ENCODE measurements around the gene AWAT2. TPM values are rescaled to one million over a fixed set of nuclear protein-coding genes. Genes with fewer than 3 reads are reported as not detected.

AWAT2 gene
- total RNA-seq, 1 experiment from 2014 or later: not detected

DNA sequence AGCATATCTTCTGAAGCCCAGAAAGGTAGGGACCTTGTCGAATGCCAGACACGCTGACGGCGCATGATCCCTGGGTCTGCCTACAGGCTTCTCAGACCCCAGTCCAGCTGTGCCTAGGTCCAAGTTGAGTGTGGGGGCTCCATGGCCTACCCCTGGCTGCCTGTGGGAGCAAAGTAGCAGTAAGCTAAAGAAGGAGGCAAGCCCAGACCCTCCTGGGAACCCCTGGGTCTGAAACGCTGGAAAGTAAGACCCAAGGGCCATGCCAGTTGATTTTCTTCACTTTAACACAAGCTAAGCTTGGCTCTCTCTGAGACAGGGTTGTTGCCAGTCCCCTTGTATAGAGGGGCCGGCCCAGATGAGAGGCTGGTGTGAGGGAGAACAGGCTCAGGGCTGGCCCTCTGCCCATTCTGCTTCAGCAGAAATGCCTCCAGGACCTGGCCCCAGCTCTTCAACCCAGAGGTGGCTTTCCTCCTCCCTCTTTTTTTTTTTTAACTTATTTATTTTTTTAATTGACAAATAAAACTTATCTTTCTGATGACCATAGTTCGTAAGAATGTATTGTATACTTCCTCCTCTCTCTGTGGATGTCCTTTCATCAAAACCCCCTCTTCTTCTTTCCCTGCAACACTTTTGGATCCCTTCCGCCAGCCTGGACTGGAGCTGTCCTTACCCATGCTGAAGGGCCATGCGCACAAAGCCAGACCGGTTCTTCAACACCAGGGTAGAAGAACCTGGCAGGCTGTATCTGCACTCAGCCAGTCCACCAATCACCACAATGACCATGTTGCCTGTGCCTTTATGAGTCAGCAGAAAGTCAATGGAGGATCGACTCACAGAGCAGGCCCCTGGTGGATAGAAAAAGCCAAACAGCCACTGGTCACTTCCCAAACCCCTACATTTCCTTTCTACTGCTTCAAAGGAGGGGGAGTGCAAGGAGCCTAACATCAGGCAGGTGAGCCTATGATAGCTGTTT, 7.1 kb downstream of the AWAT2 start:
- DNase-seq (ENCODE audit: extremely low read depth, low read depth): no peak

DNA sequence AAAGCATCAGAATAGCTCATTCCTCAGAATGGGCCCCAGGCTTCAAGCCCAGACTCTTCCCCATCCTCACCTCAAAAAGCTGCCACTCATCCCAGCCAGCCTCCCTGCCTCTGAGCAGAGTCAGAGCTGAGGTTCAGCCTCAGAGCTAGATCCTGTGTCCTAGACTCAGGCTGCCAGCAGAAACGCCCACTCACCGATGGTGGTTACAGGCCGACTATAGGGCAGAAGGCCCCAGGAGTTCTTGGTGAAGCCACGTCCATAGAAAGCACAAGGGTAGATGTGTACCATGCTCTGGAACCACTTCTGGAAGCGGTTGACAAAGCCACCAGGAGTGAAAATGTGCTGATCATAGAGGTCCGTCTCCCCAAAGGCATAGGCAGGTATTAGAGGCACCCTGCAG, 7.7 kb downstream of the AWAT2 start:
- DNase-seq (ENCODE audit: extremely low read depth, low read depth): no peak

DNA sequence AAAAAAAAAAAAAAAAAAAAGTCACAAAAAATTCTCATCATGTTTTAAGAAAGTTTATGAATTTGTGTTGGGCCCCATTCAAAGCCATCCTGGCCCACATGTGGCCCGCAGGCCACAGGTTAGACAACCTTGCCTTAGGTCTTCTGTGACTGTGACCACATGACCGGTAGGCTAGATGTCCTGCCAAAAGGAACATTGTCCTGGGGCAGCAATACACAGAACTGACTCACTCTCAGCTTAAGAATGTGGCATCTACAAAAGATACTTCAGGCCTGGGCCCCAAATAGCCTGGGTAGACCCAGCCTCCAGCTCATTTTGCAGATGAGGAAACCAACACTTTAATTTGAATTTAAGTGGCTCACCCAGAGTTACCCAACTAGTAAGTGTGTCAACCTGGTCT, 10.0 kb downstream of the AWAT2 start:
- no peak for DNase-seq (ENCODE audit: extremely low read depth, low read depth)

DNA sequence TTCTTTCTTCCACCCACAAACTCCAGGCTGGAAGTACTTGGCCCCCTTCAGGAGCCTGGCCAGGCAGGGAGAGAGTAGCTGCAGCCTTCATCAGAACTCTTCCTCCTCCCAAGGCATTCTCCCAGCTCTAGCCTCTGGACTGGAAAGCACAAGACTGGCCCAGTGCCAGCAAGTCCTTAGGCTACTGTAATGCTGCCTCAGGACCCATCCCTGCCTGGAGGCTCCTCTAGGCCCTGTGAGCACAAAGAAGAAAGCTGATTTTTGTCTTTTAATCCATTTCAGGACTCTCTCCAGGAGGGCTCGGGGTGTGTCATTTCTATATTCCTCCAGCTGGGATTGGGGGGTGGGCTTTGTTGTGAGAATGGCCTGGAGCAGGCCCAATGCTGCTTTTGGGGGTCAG, 10.8 kb downstream of the AWAT2 start:
- DNase-seq (ENCODE audit: extremely low read depth, low read depth): no peak

DNA sequence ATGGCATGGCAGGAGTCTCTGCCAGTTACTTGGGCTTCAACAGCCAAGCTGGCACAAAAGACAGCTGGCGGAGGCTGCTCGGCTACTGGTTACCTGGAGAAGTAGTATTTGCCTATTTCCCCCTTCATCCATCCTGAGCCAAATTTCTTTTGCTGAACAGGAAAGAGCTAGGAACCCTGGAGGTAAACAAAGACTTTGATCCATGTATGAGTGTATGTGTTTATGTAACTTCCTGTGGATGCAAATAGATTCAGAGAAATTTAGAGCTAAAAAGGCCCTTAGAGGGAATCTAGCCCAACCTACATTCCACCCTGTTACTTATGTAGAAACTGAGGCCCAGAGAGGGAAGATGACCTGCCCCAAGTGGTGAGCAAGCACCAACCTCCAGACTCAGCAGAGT, 11.2 kb downstream of the AWAT2 start:
- DNase-seq (ENCODE audit: extremely low read depth, low read depth): no peak

DNA sequence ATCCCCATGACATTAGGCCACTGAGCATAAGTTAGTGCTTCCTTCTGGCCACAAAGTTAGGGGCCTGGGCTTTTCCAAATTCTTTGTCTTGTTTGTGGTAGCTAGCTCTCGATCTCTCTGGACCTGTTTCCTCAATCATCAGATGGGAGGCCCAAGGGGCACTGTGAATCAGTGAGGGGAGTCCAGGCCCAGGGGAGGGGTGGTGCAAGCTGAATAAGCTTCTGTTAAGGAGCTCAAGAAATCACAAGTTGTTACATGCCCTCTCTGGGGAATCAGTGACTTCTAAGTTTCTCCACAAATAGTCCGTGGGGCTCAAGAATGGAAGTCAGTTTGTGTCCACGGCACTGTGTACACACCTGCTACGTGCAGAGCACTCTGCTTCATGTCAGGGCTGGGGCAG, 15.1 kb downstream of the AWAT2 start:
- no peak for DNase-seq (ENCODE audit: extremely low read depth, low read depth)

DNA sequence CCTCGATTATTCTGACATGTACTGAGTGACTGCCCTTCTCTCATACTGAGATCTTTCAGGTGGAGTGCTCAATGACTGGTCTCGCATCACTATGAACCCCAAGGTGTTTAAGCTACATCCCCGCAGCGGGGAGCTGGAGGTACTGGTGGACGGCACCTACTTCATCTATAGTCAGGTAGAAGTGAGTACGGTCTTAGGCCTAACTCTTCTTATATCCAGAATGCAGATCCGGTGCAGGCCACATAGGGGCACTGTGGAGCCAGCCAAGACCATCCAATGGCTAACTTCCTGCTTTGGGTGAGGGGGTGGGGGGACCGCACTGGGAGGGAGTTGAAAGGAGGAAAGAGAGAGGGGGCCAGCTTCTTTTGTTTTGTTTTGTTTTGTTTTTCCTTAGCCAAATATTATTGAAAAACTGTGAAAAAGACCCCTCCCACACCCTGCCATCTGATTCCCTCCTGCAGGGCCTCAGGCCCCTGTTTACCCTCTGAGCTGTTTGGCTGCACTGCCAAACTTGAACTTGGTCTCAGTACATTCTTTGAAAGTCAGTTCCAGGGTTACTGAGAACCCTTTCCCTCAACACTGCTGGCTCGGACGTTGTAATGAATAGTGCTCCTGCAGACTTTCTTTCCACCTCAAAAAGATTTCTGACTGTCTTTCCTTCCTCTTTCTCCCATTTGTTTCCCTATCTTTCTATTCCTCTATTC, 16.2 kb downstream of the AWAT2 start:
- DNase-seq (ENCODE audit: extremely low read depth, low read depth): peak; percentile 8

DNA sequence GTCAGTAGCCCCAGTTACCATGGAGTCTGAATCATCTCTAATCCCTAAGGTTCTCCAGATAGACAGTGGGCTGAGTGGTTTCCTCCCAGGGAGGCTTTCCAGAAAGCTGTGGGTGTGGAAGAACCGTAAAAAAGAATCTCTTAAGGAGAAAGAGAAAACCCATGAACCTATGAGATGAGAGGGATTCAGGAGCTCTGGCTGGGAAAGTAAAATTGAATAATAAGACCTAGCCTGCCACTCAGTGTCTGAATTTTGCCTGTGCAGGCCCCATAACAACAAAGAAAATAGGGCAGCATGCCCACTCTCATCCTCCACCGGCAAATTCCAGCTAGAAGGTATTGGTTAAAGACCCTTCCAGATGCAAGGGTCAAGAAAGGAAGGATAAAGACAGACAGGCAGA, 16.9 kb downstream of the AWAT2 start:
- DNase-seq (ENCODE audit: extremely low read depth, low read depth): no peak

DNA sequence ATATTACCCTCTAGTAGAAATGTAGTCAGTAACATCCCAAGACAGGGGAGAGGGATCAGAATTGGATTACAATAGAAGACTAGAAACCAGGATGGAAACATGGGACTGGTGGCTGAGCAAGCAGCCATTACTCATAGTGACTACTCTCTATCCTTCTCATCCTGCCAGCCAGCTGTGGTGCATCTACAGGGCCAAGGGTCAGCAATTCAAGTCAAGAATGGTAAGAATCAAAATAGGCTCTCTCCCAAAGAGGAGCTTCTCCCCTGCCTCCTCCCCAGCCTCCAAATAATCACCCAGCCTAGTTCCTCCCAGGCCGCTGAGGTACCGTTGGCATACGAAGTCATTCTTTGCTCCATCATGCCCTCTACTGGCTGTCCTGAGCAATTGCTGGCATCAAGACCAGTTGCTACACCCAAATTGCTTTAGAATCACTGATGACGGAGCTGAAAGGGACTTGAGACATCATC, 19.4 kb downstream of the AWAT2 start:
- peak; percentile 67 for DNase-seq (ENCODE audit: extremely low read depth, low read depth)

DNA sequence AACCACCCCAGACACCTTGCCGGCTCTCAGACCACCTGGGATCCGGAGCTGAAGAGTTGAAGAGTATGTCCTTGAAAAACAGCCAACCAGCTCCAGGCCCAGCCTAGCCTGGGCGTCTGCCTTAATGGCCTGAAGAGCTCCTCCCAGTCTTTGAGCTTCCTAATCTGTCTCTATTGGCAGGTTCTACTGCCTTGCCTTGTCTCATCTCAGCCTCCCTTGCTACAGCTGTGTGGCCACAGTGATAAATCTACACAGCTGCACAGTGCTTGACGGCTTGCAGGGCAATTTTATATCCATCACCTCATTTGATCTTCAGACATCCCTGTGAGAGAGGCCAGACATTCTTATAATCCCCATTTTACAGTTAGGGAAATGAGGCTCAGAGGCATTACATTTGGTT, 19.9 kb downstream of the AWAT2 start:
- no peak for DNase-seq (ENCODE audit: extremely low read depth, low read depth)

DNA sequence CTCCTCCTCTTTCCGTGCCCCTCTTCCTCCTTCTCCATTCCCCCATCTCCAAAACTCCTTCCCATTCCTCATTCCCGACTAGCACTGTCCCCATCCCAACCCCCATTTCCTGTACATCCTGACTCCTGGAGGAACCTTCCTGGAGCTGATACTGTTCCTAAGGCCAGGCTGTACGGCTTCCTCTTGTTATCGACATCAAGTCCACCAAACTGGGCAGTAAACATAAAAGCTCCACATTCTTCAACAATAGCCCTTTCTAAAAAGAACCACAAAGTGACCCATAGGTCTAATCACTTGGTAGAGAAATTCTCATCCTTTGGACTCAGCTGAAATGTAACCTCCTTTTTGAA, 22.9 kb downstream of the AWAT2 start:
- DNase-seq (ENCODE audit: extremely low read depth, low read depth): no peak

DNA sequence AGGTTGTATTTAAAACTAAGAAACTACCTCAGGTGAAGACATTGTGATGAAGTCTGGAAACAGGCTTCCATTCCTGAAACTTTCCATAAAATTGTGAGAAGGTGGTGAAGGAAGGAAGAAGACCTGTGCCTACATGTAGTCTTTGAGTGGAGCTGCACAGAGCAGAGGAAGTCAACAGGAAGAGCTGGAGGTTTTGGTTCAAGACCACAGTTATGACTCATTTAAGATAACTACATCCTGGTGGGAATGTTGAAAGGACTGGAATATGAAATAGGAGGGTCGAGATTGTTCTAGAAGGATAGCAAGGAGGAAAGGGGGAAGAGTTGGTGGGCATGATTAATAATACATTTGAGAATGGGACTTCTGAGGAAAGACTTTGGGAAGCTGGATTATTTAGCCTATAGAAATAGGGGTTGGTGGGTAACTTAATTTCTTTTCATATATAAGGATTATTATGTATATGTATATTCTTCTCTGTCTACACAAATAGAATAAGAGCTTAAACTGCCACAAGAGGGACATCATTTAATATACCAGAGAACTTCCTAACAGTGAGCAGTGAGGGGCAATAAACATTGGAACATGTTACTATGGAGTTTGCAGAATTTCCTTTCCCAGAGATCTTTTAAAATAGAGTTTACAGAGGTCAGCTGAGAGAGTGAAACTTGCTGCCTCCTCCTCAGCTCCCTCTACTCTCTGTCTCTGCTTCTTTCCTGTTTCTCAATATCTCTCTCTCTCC, 23.5 kb downstream of the AWAT2 start:
- no peak for DNase-seq (ENCODE audit: extremely low read depth, low read depth)

DNA sequence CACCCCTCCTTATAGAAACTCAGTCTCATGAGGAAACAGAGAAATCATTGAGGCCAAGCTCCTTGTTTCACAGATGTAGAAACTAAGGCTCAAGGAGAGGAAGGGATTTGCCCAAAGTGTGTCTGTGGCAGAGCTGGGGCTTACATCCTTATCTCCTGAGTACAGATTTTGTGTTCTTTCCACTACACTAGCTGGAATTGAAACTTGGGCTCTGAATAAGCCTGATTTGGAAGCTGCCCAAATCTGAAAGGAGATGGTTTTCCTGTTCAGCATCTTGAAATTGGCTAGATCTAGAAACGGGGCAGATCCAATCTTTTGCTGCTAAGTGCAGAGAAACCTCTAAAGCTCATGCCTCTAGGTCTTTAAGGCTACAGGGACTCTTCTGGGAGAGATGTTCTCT, 24.3 kb downstream of the AWAT2 start:
- no peak for DNase-seq (ENCODE audit: extremely low read depth, low read depth)

DNA sequence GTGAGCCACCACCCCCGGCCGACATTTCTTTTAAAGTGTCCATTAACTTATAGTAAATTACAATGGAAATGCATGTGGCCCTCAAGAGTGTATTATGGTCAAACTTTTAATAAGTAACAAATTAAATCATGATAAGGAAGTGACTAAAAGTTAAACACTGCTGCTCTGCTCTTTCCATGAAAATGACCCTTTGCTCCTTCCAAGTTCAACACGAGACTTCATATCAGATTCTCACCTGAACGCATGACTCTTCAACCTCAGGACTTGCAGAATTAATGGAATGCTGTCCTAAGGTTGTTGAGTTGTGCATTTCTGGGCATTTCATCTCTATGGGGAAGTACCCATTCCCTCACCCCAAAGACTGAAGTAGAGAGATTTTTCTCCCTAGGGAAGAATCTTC, 27.1 kb downstream of the AWAT2 start:
- DNase-seq (ENCODE audit: extremely low read depth, low read depth): no peak

DNA sequence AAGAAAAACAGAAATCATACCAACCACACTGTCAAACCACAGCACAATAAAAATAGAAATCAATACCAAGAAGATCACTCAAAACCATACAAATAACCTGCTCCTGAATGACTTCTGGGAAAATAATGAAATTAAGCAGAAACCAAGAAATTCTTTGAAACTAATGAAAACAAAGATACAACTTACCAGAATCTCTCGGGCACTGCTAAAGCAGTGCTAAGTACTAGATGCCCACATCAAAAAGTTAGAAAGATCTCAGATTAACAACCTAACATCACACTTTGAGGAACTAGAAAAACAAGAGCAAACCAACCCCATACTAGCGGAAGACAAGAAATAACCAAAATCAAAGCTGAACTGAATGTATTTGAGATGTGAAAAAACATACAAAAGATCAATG, 33.2 kb downstream of the AWAT2 start:
- no peak for DNase-seq (ENCODE audit: extremely low read depth, low read depth)

DNA sequence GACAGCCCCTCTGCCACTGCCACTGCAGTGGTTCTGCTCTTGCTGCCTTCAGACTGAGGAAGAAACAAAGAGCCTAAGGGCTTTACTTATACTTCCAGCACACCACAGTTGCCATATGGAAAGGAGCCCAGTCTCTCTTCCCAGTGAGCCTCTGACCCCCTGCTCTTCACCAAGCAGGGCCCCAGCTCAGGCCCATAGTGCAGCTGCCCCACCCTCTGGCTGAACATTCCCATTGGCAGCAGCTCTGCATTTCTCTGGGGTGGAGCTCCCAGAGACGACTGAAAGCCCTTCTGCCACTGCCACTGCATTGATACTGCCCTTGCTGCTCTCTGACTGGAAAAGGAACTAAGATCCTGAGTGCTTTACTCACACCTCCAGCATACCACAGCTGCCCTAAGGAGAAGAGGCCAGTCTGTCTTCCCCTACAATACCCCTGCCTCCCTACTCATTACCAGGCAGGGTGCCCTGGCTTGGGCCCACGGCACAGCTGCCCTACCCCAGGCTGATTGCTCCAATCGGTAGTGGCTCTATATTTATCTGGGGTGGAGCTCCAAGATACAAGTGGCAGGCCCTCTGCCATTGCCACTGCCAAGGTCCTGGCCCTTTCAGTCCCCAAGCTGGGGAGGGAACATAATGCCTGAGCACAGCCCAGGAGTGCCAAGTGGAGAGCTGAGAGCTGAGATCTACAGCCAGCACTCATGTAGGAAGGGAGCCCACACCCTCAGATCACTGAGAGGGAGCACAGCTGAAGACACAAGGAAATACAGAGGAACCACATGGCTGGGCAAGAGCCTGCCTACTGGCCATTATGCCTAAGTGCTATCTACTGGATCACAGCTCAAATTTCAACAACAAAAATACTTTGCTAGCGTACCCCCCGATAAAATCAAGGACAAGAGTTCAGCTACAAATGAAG, 36.0 kb downstream of the AWAT2 start:
- no peak for DNase-seq (ENCODE audit: extremely low read depth, low read depth)

DNA sequence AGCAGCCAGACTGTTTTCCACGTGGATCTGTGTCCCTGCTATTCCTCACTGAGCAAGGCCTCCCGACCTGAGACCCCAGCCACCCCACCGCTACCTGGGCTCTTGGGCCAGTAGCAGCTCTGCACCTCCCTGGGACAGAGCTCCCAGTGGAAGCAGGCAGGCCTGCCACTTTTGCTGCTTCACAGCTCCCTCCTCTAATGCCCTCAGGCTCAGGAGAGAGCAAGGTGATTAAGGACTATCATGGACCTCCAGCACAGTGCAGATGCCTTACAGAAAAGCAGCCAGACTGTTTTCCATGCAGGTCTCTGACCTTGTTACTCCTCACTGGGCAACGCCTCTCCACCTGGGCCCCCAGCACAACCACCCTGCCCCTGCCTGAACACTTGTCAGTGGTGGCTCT, 37.0 kb downstream of the AWAT2 start:
- no peak for DNase-seq (ENCODE audit: extremely low read depth, low read depth)

DNA sequence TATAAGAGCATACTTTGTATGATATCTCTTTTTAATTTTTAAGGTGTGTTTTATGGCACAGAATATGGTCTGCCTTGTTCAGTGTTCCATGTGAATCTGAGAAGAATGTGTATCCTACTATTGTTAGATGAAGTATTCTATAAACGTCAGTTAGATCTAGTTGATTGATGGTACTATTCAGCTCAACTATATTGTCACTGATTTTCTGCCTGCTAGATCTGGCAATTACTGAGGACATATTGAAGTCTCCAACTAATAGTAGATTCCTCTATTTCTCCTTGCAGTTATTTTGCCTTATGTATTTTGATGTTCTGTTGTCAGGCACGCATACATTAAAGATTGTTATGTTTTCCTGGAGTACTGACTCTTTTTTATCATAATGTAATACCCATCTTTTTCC, 39.8 kb downstream of the AWAT2 start:
- DNase-seq (ENCODE audit: extremely low read depth, low read depth): no peak

DNA sequence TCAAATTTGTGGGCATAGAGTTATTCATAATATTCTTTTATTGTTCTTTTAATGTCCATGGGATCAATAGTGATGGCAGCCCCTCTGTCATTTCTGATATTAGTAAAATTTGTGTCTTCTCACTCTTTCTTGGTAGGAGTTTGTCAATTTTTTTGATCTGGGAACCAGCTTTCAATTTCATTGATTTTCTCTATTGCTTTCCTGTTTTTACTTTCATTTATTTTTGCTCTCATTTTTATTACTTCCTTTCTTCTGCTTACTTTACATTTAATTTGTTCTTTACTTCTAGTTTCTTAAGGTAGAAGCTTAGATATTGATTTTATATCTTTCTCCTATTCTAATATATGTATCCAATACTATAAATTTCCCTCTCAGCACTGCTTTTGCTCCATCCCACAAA, 40.7 kb downstream of the AWAT2 start:
- no peak for DNase-seq (ENCODE audit: extremely low read depth, low read depth)

DNA sequence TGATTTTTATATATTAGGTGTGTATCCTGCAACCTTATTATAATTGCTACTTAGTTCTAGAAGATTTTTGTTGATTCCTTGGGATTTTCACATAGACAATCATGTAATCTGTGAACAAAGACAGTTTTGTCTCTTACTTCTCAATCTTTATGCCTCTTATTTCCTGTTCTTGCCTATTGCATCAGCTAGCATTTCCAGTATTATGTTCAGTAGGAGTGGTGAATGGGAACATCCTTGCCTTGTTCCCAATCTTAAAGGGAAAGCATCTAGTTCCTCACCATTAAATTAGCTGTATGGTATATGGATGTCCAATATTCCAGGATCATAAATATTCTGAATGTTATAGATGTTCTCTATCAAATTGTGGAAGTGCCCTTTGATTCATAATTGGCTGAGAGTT, 41.8 kb downstream of the AWAT2 start:
- no peak for DNase-seq (ENCODE audit: extremely low read depth, low read depth)

Measured in NCI-H460 (cell line).